HL-60 (cell line): ENCODE measurements around the gene TMEM154.

ENCODE experiments used
- CTCF ChIP-seq: IDR thresholded peaks from one replicate; pipeline ENCODE4 v1.5.1; 2011; ENCODE audit warnings: low read length, control low read depth, inconsistent platforms; ENCODE audit not compliant: insufficient read depth
- REST ChIP-seq: IDR thresholded peaks from 2 replicates; pipeline ENCODE4 v1.6.1; 2012; ENCODE audit warnings: low read depth; ENCODE audit not compliant: insufficient replicate concordance

- TF ChIP-seq CTCF, result no peak
- no peak for TF ChIP-seq REST
These were observed 24.3 kb downstream of the TMEM154 start for GRCh38 chr4:152655272-152656129.
